ENCODE results near the gene MAP2K7. TPM values are rescaled to one million over a fixed set of nuclear protein-coding genes. Genes with fewer than 3 reads are reported as not detected.
"Not testable (repeated sequence)": the region's sequence is repeated elsewhere in the genome, so short reads cannot be mapped to it uniquely, and the experiment has no call there.

MAP2K7 gene
- total RNA-seq, 4 donors from 2014 or later: 9.1 to 18.6 (median 14.9) TPM

- intact Hi-C loops (cut with DNase I): no loop called here
- no peaks in the 10 kb centered on the region for H3K27me3 ChIP-seq
- WGBS, 2 donors: 76 to 86% methylated on average over 6 to 7 of the region's 8 CpGs
These were observed 46.0 kb upstream of the MAP2K7 start for GRCh38 chr19:7857727-7858108.

GRCh38 chr19:7858109-7858770 lies 45.4 kb upstream of the MAP2K7 start:
- TF ChIP-seq POLR2A (IDR thresholded peaks at IDR 0.05) (no peak), CTCF (IDR thresholded peaks at IDR 0.05) (no peak)
- Histone ChIP-seq H3K4me3 (replicated peaks in 1 of 3) (no peak overlapping the region), H3K36me3 (no peaks in the 10 kb centered on the region), H3K4me1 (peaks cover 7 to 14% of the 10 kb centered on the region in 2 donors), H3K27ac (no peak overlapping the region), H3K9me3 (no peaks in the 10 kb centered on the region), H3K27me3 (no peaks in the 10 kb centered on the region)
- DNase-seq: no peak
- intact Hi-C loops (cut with DNase I): no loop called here
- 77 to 87% methylated on average over 11 to 16 of the region's 29 CpGs for WGBS, 2 donors

More at GRCh38 chr19:7857727-7858108, 46.0 kb upstream of the MAP2K7 start:
- H3K27ac ChIP-seq: no peak overlapping the region
- H3K9me3 ChIP-seq: no peaks in the 10 kb centered on the region
- DNase-seq: no peak
- H3K4me1 ChIP-seq: peaks cover 7 to 17% of the 10 kb centered on the region in 2 donors
- H3K4me3 ChIP-seq (replicated peaks in 1 of 3): no peak overlapping the region
- TF ChIP-seq POLR2A (IDR thresholded peaks at IDR 0.05) (no peak), CTCF (IDR thresholded peaks at IDR 0.05) (no peak)
- H3K36me3 ChIP-seq: no peaks in the 10 kb centered on the region

- WGBS, 2 donors: 94 to 96% methylated on average over 8 of the region's 8 CpGs
- H3K27me3 ChIP-seq; H3K27ac ChIP-seq; H3K4me1 ChIP-seq; H3K4me3 ChIP-seq (replicated peaks in 1 of 3); DNase-seq; H3K9me3 ChIP-seq; H3K36me3 ChIP-seq; intact Hi-C loops (cut with DNase I): not testable (repeated sequence)
These were observed 44.6 kb upstream of the MAP2K7 start for GRCh38 chr19:7859087-7859486.

GRCh38 chr19:7859831-7860713 lies 43.6 kb upstream of the MAP2K7 start:
- WGBS, 2 donors: 92 to 97% methylated on average over 11 to 21 of the region's 22 CpGs
- TF ChIP-seq CTCF (IDR thresholded peaks at IDR 0.05): no peak
- no peak for TF ChIP-seq POLR2A (IDR thresholded peaks at IDR 0.05)
- peaks cover 7 to 8% of the 10 kb centered on the region in 2 donors for H3K4me1 ChIP-seq
- DNase-seq: no peak
- no peaks in the 10 kb centered on the region for H3K9me3 ChIP-seq
- H3K27ac ChIP-seq: no peak overlapping the region
- intact Hi-C loops (cut with DNase I): no loop called here
- H3K4me3 ChIP-seq (replicated peaks in 1 of 3): no peak overlapping the region
- no peaks in the 10 kb centered on the region for H3K27me3 ChIP-seq
- no peaks in the 10 kb centered on the region for H3K36me3 ChIP-seq

- no peak for TF ChIP-seq CTCF (IDR thresholded peaks at IDR 0.05)
- no peak for TF ChIP-seq POLR2A (IDR thresholded peaks at IDR 0.05)
- Histone ChIP-seq H3K4me3 (replicated peaks in 1 of 3) (no peak overlapping the region), H3K27me3 (no peaks in the 10 kb centered on the region), H3K9me3 (no peaks in the 10 kb centered on the region), H3K36me3 (no peaks in the 10 kb centered on the region), H3K27ac (no peak overlapping the region), H3K4me1 (peaks cover 7 to 8% of the 10 kb centered on the region in 2 donors)
- 83 to 84% methylated on average over 12 to 13 of the region's 14 CpGs for WGBS, 2 donors
- intact Hi-C loops (cut with DNase I): no loop called here
- DNase-seq: no peak
These were observed 42.7 kb upstream of the MAP2K7 start for GRCh38 chr19:7860714-7861618.
